Heart right ventricle (tissue), 16 donors: ENCODE measurements around the gene FOLR2. TPM values are rescaled to one million over a fixed set of nuclear protein-coding genes. Genes with fewer than 3 reads are reported as not detected.

ENCODE experiments used
- ATAC-seq, 8 donors: fragments of 200-7000 bp; cut with Tn5 transposase; one replicate each; pipeline ENCODE4 v1.9.1; 2020; ENCODE audit warnings: mild to moderate bottlenecking in 8 of 8, moderate library complexity in 8 of 8, moderate number of reproducible peaks in 1 of 8
- DNase-seq, 2 donors: peaks; one replicate each; pipeline ENCODE4 v3.0.0-alpha.2; 2020
- H3K27ac ChIP-seq, 10 donors: fragments of 200-600 bp; sonication (generic) in 2 of 10; one replicate each; pipeline versions ENCODE4 v1.5.0 to v1.8.0; 2020 to 2022; ENCODE audit warnings: mild to moderate bottlenecking in 3 of 10
- H3K27me3 ChIP-seq, 7 donors: fragments of 200-600 bp; one replicate each; pipeline ENCODE4 v1.8.0; 2021 to 2022; ENCODE audit warnings: mild to moderate bottlenecking in 2 of 7
- H3K36me3 ChIP-seq, 9 donors: fragments of 200-600 bp; sonication (generic) in 1 of 9; one replicate each; pipeline versions ENCODE4 v1.5.0 to v1.8.0; 2020 to 2022; ENCODE audit warnings: mild to moderate bottlenecking in 2 of 9
- H3K4me1 ChIP-seq, 9 donors: fragments of 200-600 bp; sonication (generic) in 1 of 9; one replicate each; pipeline versions ENCODE4 v1.5.0 to v1.8.0; 2020 to 2022; ENCODE audit warnings: mild to moderate bottlenecking in 4 of 9
- H3K4me3 ChIP-seq, 10 donors: fragments of 200-600 bp; sonication (generic) in 2 of 10; one replicate each; pipeline versions ENCODE4 v1.5.0 to v1.8.0; 2020 to 2022; ENCODE audit warnings: mild to moderate bottlenecking in 7 of 10, moderate library complexity in 2 of 10
- H3K9me3 ChIP-seq, 11 donors: fragments of 200-600 bp in 10 of 11; sonication (generic) in 2 of 11; one replicate each; pipeline versions ENCODE4 v1.5.0 to v1.8.0; 2013 to 2022; ENCODE audit warnings: mild to moderate bottlenecking in 2 of 11, control low read depth in 1 of 11, moderate library complexity in 1 of 11
- WGBS, 2 donors: extraction: QIAGEN DNeasy Blood & Tissue Kit; methylation state at CpG; one replicate each; pipeline ENCODE4 v1.1.7; 2013; ENCODE audit warnings: inconsistent platforms in 1 of 2; 5-methylcytosine and 5-hydroxymethylcytosine counted together
- intact Hi-C, 10 donors: fragments of 100-400 bp; cut with DNase I; formaldehyde crosslinking; loops; one replicate each; pipeline versions ENCODE4 v1.11.1 to v1.14.2; 2022
- polyA plus RNA-seq, 2 donors: library from polyadenylated mRNA; stranded (reverse); fragments of 200-250 nt; gene quantifications; one replicate each; pipeline ENCODE4 v1.2.3, GENCODE V29; 2013
- total RNA-seq, 10 donors: library from RNA; stranded (reverse); fragmentation: NEBNext Ultra II Directional in 3 of 10; extraction: Animal tissue kit (Norgen Biotek cat#: 25700) in 3 of 10; gene quantifications; one replicate each; pipeline versions ENCODE4 v1.2.1 to v1.2.4, GENCODE V29; 2021 to 2023
- TF ChIP-seq, protein P1 (sequence below), 9 donors: fragments of 200-600 bp; sonication (generic) in 2 of 9; IDR thresholded peaks; one replicate each; pipeline versions ENCODE4 v1.5.0 to v1.8.0; 2021 to 2022; ENCODE audit warnings: antibody characterized with exemption in 9 of 9, mild to moderate bottlenecking in 5 of 9, moderate library complexity in 1 of 9
- donor health status: Arrhythmogenic right ventricular cardiomyopathy.
- donor health status: ischemic (EF 13 %, LVEDD 7.1; RV severe dilation, severe dysfunction).
- donor health status: healthy with polysubstance abuse.
- donor health status: DM: no; HTN: yes; CAD: no.
- donor health status: DM: no; HTN: no; CAD: no.
- donor health status: ischemic (EF 25% LVEDD 6.9; RV normal size, moderate dysfunction).
- donor health status: ischemic (EF 25% LVEDD 5.7; RV mildly dilated, moderate dysfunction).
- donor health status: healthy.
- donor health status: DM: yes; HTN: yes; CAD: no.
- donor health status: Ischemic cardiomyopathy.
- donor health status: ischemic (EF 35%, LVEDD 5.7; RV mildly dilated, moderate dysfunction).
- donor health status: nonischemic (EF 11% LVEDD 7.7; RV severe dilation, severe dysfunction).
- donor health status: DM: yes; HTN: yes; CAD: no.
- donor health status: PGD.
- donor health status: ischemic (EF 29% LVEDD 5.4; RV normal size, mild dysfunction).
- donor health status: nonischemic (EF 23%, LVEDD 6.1; RV moderate dilation, normal function).

FOLR2 gene
- total and polyA plus RNA-seq, 12 donors = 6.8 to 84.4 (median 10.4) TPM

DNA sequence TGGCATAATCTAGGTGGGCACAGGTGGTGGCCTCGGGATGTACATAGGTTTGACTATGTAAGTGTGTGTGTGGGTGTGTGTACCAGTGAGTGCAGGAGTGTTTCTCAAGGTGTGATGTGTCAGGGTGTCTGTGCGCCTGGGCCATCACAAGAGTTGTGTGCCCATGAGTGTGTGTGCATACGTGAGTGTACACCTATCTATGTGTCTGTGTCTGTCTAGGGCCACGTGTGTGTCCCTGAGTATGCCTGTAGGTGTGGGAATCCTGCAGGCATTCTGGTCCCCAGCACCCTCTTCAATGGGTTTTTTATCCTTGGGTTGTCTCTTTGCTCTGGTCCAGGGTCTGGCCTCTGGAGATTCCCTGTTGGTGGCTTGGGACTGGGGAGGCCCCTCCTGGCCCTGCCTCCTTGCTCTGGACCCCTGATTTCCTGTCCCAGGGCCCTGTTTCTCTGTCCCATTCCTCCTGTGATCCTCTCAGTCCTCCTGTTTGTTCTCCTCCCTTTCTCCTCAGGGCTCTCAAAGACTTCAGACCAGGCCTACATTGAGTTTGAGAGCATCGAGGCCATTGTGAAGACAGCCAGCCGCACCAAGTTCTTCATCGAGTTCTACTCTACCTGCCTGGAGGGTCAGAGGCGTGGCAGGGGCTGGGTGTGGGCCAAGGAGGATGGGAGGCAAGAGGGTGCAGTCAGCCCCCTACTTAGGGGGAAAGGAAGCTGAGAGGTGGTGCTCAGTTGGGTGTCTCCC lies 17.3 kb downstream of the FOLR2 start:
- Histone ChIP-seq H3K9me3 (no peaks in the 10 kb centered on the region), H3K27ac (no peak overlapping the region), H3K27me3 (peaks cover 0 to 6% (median 0%) of the 10 kb centered on the region in 7 donors), H3K4me3 (no peak overlapping the region), H3K4me1 (peaks cover 0 to 58% (median 19%) of the 10 kb centered on the region in 9 donors), H3K36me3 (peaks cover 0 to 97% (median 72%) of the 10 kb centered on the region in 9 donors)
- intact Hi-C loops = loop anchor here in 2 of 10 donors (10.0 kb wide), 2 partner anchors 181 to 219 kb away; no protein-coding TSS in a partner anchor
- TF ChIP-seq, protein P1, sequence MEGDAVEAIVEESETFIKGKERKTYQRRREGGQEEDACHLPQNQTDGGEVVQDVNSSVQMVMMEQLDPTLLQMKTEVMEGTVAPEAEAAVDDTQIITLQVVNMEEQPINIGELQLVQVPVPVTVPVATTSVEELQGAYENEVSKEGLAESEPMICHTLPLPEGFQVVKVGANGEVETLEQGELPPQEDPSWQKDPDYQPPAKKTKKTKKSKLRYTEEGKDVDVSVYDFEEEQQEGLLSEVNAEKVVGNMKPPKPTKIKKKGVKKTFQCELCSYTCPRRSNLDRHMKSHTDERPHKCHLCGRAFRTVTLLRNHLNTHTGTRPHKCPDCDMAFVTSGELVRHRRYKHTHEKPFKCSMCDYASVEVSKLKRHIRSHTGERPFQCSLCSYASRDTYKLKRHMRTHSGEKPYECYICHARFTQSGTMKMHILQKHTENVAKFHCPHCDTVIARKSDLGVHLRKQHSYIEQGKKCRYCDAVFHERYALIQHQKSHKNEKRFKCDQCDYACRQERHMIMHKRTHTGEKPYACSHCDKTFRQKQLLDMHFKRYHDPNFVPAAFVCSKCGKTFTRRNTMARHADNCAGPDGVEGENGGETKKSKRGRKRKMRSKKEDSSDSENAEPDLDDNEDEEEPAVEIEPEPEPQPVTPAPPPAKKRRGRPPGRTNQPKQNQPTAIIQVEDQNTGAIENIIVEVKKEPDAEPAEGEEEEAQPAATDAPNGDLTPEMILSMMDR (IDR thresholded peaks at IDR 0.05) = no peak
- ATAC-seq = no peak
- no peak for DNase-seq
- WGBS, 2 donors = 92 to 95% methylated on average over 8 of the region's 8 CpGs

DNA sequence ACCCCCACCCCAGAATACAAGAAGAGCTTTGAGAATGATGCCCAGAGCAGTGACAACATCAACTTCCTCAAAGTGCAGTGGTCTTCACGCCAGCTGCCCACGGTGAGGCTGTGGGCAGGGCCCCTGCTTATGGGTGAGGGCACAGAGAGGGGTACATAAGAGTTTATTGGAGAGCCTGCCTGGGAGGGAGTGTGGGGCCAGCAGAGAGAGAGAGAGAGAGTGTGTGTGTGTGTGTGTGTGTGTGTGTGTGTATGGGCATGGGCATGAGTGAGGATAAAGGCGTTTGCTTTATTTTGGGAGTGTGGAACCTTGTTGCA lies 17.9 kb downstream of the FOLR2 start:
- peaks cover 0 to 92% (median 67%) of the 10 kb centered on the region in 9 donors for H3K36me3 ChIP-seq
- H3K4me1 ChIP-seq = peaks cover 3 to 63% (median 25%) of the 10 kb centered on the region in 9 donors
- TF ChIP-seq, protein P1 (IDR thresholded peaks at IDR 0.05) = no peak

DNA sequence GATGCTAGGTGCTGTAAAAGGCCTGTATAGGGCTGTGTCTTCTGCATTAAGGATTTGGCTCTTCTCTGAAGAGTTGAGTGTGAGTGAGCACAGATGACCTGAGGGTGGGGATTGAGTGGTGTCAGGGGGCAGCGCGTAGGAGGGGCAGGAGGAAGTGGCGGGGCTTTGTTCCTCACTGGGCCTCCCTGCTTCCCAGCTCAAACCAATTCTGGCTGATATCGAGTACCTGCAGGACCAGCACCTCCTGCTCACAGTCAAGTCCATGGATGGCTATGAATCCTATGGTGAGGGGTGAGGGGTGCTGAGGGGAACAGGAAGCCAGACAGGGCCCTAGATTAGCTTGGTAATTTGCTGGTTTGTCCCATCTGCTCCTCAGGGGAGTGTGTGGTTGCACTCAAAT lies 18.3 kb downstream of the FOLR2 start:
- H3K9me3 ChIP-seq = no peaks in the 10 kb centered on the region
- TF ChIP-seq, protein P1 (IDR thresholded peaks at IDR 0.05) = no peak
- peaks cover 0 to 15% (median 0%) of the 10 kb centered on the region in 7 donors for H3K27me3 ChIP-seq
- H3K27ac ChIP-seq = no peak overlapping the region
- intact Hi-C loops = loop anchor here in 3 of 10 donors (5.0 to 10.0 kb wide), 3 partner anchors 180 to 220 kb away; partner anchors contain the start of gene CLPB (in 1 of the 3)
- WGBS, 2 donors = 83 to 95% methylated on average over 4 of the region's 4 CpGs
- no peak for DNase-seq
- peaks cover 3 to 65% (median 26%) of the 10 kb centered on the region in 9 donors for H3K4me1 ChIP-seq
- ATAC-seq = no peak
- H3K36me3 ChIP-seq = peaks cover 0 to 87% (median 65%) of the 10 kb centered on the region in 9 donors
- H3K4me3 ChIP-seq = no peak overlapping the region

More for the DNA sequence above, 17.9 kb downstream of the FOLR2 start:
- intact Hi-C loops = loop anchor here in 2 of 10 donors (10.0 kb wide), 2 partner anchors 180 to 220 kb away; no protein-coding TSS in a partner anchor
- Histone ChIP-seq H3K4me3 (no peak overlapping the region), H3K27me3 (peaks cover 0 to 11% (median 0%) of the 10 kb centered on the region in 7 donors), H3K27ac (no peak overlapping the region), H3K9me3 (no peaks in the 10 kb centered on the region)
- 74 to 79% methylated on average over 3 of the region's 3 CpGs for WGBS, 2 donors
- no peak for ATAC-seq
- no peak for DNase-seq

DNA sequence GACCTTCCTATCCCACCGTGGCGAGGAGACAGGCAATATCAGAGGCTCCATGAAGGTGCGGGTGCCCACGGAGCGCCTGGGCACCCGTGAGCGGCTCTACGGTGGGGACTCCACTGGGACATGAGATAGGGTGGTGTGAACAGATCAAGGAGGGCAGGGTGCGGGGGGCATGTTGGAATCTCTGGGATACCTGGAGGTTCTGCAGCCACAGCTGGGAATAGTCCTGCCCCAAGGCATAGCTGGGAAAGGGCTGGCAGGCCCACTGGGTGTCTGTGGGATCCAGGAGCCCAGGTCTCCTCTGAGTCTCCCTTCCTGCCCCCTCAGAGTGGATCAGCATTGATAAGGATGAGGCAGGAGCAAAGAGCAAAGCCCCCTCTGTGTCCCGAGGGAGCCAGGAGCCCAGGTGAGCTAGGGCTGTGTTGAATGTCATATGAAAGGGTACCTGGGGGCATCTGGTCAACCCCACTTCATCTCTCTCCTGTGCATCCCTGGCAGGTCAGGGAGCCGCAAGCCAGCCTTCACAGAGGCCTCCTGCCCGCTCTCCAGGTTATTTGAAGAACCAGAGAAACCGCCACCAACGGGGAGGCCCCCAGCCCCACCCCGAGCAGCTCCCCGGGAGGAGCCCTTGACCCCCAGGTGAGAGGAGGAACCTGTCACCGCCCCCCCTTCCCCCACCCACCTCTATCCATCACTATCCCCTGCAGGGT lies 18.9 kb downstream of the FOLR2 start:
- H3K36me3 ChIP-seq = peaks cover 0 to 81% (median 62%) of the 10 kb centered on the region in 9 donors
- peaks cover 0 to 21% (median 3%) of the 10 kb centered on the region in 7 donors for H3K27me3 ChIP-seq
- no peak for ATAC-seq
- intact Hi-C loops = loop anchor here in 3 of 10 donors (5.0 to 10.0 kb wide), 3 partner anchors 179 to 221 kb away; partner anchors contain the start of gene CLPB (in 1 of the 3)
- peak overlapping the region in 1 of 10 donors; percentile 26 for H3K27ac ChIP-seq
- DNase-seq = no peak
- no peak overlapping the region for H3K4me3 ChIP-seq
- WGBS, 2 donors = 88 to 89% methylated on average over 17 of the region's 17 CpGs
- no peaks in the 10 kb centered on the region for H3K9me3 ChIP-seq
- TF ChIP-seq, protein P1 (IDR thresholded peaks at IDR 0.05) = no peak
- peaks cover 7 to 65% (median 31%) of the 10 kb centered on the region in 9 donors for H3K4me1 ChIP-seq
